CD4-positive, alpha-beta T cell treated with Interleukin-6 for 4 hours (primary cell): Measurements from ENCODE around the gene TMEM205.
"Not testable (repeated sequence)": the region's sequence is repeated elsewhere in the genome, so short reads cannot be mapped to it uniquely, and the experiment has no call there.

Experiments used
- DNase-seq: peaks from one replicate; pipeline ENCODE4 v3.0.0-alpha.2; 2020; ENCODE audit warnings: mixed read lengths

Gene TMEM205

GRCh38 chr19:11346104-11346940 lies at the start of gene TMEM205, which contains the start of gene CCDC159:
Gene TMEM205, minus strand, starts transcription at chr19:11346268. Its CDS starts 649 bp downstream, at chr19:11345619.
Gene CCDC159, plus strand, starts transcription at chr19:11346519. Its CDS starts 88 bp downstream, at chr19:11346607.
- peak; percentile 99 for DNase-seq

GRCh38 chr19:11390933-11391680 lies 45.0 kb upstream of the TMEM205 start:
- DNase-seq = no peak

- DNase-seq = no peak
Measured at GRCh38 chr19:11390359-11390758, 44.3 kb upstream of the TMEM205 start.

- DNase-seq = no peak
Measured at GRCh38 chr19:11387162-11388034, 41.3 kb upstream of the TMEM205 start.

GRCh38 chr19:11384778-11385129 lies 38.7 kb upstream of the TMEM205 start:
- DNase-seq = no peak

- DNase-seq = no peak
Measured at GRCh38 chr19:11383706-11384048, 37.6 kb upstream of the TMEM205 start.

- DNase-seq = peak; percentile 42
Measured at GRCh38 chr19:11382898-11383705, 37.0 kb upstream of the TMEM205 start.

GRCh38 chr19:11380653-11381537 lies 34.8 kb upstream of the TMEM205 start:
- peak; percentile 98 for DNase-seq

- no peak for DNase-seq
Measured at GRCh38 chr19:11379857-11380350, 33.8 kb upstream of the TMEM205 start.

GRCh38 chr19:11379269-11379845 lies 33.3 kb upstream of the TMEM205 start:
- not testable (repeated sequence) for DNase-seq

GRCh38 chr19:11378319-11379189 lies 32.5 kb upstream of the TMEM205 start:
- DNase-seq = peak; percentile 19

GRCh38 chr19:11377756-11378155 lies 31.7 kb upstream of the TMEM205 start:
- no peak for DNase-seq

GRCh38 chr19:11377237-11377636 lies 31.2 kb upstream of the TMEM205 start:
- peak; percentile 43 for DNase-seq

- DNase-seq = peak; percentile 85
Measured at GRCh38 chr19:11375143-11375948, 29.3 kb upstream of the TMEM205 start.

- DNase-seq = peak; percentile 98
Measured at GRCh38 chr19:11374433-11375142, 28.5 kb upstream of the TMEM205 start, which contains the start of gene SWSAP1. Gene SWSAP1, plus strand, starts transcription at chr19:11374666. Its CDS starts 15 bp downstream, at chr19:11374681.

- no peak for DNase-seq
Measured at GRCh38 chr19:11373885-11374432, 27.9 kb upstream of the TMEM205 start.

GRCh38 chr19:11373166-11373884 lies 27.3 kb upstream of the TMEM205 start:
- no peak for DNase-seq
